Stimulated activated CD4-positive, alpha-beta T cell treated with anti-CD3 and anti-CD28 coated beads, TNF-alpha, amount 100 ng/mL, for 24 hours (primary cell): ENCODE results near the gene GPR146.
"Not testable (repeated sequence)": the region's sequence is repeated elsewhere in the genome, so short reads cannot be mapped to it uniquely, and the experiment has no call there.

Source experiments
- DNase-seq, 3 experiments: peaks; one replicate each; pipeline ENCODE4 v3.0.0-alpha.2; 2020; ENCODE audit warnings: low read depth in 3 of 3

Gene GPR146, protein sequence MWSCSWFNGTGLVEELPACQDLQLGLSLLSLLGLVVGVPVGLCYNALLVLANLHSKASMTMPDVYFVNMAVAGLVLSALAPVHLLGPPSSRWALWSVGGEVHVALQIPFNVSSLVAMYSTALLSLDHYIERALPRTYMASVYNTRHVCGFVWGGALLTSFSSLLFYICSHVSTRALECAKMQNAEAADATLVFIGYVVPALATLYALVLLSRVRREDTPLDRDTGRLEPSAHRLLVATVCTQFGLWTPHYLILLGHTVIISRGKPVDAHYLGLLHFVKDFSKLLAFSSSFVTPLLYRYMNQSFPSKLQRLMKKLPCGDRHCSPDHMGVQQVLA

DNA sequence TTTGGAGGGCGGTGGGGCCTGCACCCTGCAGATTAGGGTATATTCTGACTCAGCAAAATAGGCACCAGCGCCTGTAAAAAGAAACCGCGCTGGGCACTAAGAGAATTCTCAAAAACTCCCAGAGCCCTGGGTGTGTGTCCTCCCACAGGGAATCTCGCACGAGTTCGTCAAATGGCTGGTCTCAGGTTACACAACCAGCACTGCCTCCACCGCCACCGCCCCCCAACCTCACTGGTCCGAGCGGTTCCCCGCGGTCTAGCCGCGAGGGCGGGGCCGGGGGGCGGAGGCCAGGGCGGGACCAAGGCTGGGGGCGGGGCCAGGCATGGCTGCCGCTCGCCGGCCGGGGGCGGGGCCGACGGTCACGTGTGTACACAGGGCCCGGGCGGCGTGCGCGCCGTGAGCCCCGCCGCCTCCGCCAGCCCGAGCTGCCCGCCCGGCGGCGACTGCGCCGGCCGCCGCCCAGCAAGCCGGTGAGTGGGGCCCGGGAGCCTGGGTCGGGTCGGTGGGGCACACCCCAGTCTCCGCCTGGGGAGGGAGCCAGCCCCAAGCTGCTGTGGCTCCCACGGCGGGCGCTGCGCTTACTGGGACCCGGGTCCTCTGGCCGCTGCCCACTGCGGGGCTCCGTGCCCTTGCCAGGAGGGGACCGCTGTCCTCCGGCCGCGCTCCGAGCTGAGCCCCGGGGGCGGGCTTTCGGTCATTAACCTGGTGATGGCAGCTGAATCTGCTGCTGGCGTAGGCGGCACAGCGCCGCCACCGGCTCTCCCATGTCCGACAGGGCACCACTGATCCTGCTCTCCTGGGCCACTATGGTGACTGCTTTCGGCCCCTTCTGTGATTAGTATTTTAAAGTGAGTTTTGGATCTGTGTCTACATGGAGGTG, at the start of gene GPR146:
TSS of gene GPR146 (plus strand) at position 358 of the 880 bp plus-strand sequence. CDS start 12,970 bp downstream, outside the sequence.
- DNase-seq: peak; percentile 83 to 95 (median 87)

DNA sequence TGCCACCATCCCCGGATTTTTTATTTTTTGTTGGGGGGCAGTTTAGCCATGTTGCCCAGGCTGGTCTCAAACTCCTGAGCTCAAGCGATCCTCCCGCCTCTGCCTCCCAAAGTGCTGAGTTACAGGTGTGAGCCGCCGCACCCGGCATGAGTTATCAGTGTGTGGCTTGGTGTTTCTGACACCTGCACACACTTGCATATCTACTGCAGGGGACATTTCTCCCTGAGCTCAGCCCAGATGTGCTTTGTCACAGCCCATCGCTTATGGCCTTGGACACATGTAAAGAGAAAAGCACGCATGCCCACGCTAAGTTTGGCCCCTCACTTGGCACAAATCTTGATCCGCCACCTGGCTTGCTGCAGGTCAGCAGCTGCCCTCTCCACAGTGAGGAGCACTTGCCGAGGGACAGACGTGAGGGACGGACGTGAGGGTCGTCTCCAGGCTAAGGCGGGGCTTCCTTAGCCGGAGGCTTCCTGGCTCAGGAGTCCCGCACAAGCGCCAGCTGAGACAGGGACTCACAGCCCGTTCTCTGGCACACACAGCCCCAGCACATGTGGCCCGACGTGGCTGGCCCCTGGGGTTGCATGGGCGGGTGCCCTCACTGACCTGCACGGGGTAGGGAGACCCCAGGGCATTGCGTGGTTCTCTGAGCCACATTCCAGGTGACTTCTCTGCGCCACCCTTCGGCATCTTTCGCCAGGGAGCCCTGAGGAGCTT, 49.6 kb upstream of the GPR146 start:
- no peak for DNase-seq

DNA sequence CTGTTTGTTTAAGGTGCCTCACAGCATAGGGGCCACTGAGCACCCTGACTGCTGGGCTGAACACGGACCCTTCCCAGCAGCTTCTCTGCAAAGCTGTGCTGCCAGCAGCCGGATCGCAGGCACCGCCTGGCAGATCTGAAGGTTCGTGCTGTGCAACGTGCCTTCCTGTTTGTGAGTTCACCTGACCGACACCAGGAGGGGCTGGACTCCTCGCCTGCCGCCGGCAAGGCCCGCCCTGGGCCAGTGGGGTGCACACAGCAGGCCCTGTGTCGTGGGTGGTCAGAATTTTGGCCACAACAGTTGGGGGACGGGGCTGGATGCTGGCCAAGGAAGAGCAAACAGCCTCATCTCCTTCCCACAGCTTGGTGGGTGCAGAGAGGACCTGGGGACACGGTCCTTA, 48.8 kb upstream of the GPR146 start:
- no peak for DNase-seq

DNA sequence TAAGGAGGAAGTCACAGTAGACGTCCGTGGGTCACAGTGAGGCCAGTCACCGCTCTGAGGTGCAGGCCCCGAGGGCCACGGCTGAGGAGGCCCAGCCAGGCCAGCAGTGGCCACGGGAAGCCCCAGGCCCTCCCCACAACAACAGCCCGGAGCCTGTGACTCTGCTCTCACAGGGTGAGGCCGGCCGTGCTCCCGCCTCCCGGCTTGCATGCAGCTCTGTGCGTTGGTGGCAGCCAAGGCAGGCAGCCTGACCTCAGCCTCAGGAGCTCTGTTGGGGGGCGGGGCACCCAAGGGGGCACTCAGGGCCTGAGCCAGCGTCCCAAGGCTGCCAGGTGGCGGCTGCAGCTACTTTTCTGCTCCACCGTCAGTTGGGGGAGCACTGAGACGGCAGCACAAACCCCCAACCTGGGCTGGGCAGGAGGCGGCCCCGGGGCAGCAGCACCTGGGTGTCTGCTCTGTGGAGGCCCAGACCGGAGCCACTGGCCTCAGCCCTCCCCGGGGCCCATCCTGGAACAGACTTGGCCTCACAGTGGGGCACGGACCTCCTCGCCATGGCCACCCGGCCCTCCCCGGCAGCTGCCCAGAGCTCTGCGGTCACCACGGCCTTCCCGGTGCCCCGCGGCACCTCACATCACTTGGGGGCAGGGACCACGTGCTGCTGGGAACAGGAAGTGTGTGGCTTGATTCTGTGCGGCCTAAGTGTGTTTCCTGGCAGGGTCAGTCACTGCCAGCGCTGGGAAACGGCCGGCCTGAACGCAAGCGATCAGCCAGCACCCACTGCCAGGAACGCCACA, 48.1 kb upstream of the GPR146 start:
- no peak for DNase-seq

DNA sequence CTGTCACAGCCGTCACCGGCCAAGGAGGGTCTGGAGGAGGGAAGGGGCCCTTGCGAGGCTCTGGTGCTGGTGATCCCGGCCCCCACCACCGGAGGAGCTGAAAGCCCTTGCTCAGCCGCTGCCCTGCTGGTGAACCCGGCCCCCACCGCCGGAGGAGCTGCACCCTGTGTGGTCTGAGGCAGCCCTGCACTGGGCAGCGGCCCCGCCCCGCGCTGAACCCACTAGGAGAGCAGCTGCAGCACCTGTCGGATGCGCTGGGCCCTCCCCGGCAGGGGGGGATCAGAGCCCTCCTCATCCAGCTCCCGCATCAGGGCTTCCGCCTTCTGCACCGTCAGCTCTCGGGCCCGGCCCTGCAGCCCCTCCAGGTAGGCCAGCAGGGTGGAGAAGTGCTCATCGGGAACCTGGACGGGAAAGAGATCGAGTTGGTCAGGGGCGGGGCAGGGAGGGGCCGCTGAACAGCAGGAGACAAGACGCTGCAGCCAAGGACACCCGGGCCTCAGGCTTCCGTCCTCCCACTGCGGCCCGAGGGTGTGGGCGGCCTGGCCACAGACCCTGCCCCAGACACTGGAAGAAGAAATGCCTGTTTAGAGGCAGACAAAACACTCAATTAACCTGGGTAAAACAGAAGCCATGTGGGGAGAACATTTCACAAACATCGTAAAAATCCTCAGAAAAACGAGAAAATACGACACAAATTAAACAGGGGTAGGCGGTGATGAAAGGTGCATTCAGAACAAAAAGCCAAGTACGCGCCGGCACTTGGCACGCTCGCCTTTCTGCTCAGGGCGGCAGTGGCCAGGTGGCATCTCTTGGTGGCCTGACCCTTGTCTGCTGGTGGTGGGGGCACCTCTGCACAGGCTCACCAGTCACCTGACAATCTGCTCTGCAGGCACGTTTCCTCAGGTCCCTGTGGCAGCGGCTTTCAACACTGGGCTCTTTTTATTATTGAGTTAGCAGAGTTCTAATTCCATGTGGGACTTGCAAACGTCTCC, 46.6 kb upstream of the GPR146 start:
- no peak for DNase-seq

DNA sequence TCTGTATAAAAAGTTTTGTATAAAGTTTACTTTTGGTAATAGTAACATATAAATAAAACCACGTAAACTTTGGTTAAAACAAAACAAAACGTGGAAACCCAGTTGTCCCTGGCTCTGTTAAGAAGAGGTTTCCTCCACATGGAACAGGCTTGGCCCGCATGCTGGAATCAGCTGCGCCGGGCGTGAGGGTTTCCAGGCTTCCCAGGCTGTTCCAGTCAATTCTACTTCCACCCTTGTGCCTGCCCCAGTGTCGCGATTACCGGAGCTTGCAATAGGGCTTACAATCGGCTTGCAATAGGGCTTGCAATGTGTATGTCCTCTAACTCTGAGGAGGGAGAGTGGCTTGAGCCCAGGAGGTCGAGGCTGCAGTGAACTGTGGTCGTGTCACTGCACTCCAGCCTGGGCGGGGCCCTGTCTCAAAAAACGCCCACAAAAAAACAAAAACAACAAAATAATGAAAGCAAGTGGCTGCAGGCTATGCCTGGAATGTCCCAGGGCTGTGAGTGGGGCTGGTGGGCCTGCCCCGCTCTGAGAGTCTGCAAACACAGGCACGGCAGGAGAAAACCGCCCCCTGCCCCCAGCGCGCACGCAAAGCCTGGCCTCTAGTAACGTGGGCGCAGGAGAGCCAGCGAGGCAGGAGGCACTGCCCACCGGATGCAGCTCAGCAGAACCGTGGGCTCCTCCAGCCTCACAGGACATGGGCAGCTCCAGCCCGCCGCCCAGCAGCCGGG, 45.0 kb upstream of the GPR146 start:
- no peak for DNase-seq

DNA sequence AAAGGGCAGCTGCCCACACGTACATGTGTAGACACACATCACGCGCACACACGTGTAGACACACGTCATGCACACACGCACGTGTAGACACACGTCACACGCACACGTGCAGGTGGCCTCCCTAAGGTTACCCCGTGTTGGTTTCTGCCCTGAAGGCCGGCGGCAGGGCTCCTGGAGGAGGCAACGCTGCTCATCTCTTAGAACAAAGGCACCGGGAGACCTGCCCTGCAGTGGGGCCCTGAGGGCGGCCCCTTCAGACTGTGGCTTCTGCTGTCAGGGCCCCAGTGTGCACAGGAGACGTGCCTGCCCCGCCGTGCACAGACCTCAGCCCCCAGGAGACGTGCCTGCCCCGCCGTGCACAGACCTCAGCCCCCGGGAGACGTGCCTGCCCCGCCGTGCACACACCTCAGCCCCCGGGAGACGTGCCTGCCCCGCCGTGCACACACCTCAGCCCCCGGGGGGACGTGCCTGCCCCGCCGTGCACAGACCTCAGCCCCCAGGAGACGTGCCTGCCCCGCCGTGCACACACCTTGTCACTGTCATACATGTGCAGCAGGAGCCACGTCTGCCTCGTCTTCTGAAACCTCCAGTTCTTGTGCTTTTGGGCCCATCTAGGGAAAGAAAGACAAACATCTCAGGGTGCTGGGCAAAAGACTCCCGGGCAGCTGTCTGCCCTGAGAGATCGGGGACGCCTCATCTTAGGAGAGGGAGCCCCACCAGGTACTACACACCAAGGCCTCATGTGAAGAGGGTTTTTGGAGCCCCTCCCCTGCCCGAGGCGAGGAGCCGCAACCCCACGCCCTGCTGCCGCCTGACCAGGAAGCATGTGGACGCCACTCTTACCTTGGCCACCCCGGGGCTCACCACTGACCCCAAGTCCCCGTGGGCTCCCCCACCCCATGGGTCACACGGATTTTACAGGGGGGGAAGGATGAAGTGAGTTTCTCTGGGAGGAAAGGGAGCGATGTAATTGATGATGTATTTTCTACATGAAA, 44.1 kb upstream of the GPR146 start:
- no peak for DNase-seq

DNA sequence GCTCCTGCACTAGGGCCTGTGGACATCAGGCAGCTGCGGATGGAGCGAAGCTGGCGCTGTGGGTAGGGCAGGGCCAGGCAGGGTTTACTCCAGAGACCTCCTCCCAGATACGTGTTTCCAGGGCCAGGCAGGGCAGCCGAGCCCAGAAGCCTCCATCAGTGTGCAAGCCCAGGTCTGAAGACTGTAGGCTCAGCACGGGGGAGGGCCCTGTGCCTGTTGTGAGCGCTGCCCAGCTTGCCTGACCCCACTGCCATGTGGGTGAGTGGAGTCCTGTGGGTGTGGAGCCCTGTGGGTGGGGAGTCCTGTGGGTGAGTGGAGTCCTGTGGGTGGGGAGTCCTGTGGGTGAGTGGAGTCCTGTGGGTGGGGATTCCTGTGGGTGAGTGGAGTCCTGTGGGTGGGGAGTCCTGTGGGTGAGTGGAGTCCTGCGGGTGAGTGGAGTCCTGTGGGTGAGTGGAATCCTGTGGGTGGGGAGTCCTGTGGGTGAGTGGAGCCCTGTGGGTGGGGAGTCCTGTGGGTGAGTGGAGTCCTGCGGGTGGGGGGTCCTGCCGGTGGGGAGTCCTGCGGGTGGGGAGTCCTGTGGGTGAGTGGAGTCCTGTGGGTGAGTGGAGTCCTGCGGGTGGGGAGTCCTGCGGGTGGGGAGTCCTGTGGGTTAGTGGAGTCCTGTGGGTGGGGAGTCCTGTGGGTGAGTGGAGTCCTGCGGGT, 43.1 kb upstream of the GPR146 start:
- DNase-seq: not testable (repeated sequence)

DNA sequence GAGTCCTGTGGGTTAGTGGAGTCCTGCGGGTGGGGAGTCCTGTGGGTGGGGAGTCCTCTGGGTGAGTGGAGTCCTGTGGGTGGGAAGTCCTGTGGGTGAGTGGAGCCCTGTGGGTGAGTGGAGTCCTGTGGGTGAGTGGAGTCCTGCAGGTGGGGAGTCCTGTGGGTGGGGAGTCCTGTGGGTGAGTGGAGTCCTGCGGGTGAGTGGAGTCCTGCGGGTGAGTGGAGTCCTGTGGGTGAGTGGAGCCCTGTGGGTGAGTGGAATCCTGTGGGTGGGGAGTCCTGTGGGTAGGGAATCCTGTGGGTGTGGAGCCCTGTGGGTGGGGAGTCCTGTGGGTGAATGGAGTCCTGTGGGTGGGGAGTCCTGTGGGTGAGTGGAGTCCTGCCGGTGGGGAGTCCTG, 42.3 kb upstream of the GPR146 start:
- DNase-seq: not testable (repeated sequence)

DNA sequence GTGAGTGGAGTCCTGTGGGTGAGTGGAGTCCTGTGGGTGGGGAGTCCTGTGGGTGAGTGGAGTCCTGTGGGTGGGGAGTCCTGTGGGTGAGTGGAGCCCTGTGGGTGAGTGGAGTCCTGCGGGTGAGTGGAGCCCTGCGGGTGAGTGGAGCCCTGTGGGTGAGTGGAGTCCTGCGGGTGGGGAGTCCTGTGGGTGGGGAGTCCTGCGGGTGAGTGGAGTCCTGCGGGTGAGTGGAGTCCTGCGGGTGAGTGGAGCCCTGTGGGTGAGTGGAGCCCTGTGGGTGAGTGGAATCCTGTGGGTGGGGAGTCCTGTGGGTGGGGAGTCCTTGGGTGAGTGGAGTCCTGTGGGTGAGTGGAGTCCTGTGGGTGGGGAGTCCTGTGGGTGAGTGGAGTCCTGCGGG, 41.9 kb upstream of the GPR146 start:
- not testable (repeated sequence) for DNase-seq

DNA sequence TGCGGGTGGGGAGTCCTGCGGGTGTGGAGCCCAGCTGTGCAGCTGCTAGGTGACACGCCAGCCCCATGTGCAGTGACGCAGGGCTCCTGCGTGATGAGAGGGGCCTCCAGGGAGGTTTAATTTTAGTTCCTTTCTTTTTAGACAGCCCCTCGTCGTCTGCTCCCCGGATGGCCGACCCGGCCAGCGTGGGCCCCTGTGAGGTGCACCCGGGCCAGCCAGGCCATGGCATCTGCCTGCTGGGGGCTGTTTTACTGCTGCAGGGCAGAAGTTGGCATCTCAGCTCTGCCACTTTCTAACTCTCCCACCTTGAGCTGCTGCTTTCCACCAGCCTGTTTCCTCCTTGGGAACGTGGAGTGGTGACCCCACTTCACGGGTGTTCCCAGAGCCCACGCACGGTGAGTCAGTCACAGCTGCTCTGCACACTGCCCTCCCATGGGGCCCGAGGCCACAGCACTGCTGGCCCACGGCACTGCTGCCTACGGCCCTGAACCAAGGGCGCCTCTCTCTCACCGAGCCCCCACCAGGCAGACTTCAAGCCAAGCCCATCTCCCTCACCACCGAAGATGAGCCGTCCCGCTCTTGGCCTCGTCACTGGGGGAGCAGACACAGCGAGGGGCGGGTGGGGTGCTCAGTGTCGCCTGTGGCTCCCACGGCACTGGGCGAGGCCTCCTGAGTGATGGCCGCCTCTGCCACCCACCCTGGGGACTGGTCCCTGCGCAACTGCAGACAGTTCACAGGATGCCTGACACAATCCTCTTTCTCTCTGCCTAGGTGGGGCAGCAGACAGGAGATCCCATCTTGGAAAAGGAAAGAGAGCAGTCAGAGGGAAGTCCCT, 40.1 kb upstream of the GPR146 start:
- no peak for DNase-seq

DNA sequence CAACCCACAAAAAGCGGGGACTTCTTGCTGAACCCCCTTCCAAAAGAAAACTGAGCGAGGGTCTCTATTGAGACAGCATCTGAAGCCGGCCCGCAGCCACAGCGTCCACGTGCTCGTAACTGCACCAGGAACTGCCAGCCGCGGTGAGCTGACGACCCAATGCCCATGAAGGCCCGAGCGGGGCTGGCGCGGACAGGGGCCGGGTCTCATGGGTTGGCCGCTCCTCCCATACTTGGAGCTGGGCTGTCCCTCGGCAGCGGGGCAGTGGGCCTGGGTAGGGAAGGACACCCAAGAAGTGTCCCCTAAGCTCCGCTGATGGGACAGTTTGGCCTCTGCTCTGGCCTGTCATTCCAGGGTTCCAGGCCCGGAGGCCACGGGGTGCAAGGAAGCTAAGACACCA, 39.0 kb upstream of the GPR146 start:
- no peak for DNase-seq

DNA sequence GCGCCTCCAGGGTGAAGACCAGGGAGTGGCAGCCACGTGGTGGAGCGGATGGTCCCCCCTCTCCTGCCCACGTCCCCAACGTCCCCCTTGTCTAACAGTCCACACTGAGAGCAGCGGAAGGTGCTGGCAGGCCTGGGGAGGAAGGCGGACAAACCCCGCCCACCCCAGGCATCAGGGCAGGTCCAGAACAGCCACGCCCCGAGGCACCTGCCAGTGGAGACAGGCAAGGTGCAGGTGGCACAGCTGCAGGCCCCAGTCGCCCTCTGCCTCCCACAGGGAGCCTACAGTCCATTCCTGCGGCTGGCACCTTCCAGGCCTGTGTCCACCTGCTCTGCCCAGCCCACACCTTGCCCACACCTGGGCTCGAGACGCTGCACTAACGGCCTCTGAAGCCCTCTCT, 36.4 kb upstream of the GPR146 start:
- no peak for DNase-seq

DNA sequence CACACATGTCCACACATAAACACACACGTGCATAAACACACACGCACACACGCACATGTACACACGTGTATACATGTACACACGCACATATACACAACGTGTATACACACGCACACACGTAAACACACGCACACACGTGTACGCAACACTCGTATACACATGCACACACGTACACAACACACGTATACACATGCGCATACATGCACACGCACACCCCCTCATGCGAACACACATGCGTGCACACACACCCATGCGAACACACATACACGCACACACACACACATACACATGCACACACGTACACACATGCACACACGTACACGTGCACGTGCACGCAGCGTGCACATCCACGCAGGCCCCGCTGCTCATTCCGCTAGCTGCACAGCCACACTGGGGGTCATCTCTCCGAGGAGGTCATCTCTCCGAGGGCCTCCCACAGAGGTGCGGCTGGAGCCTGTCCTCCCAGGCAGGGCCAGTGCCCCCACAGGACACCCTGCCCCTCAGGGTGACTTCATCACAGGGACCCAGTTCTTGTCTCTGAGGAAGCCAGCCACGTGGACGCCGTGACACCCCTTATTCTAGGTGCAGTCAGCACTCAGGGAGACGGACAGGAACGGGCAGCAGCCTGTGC, 35.5 kb upstream of the GPR146 start:
- DNase-seq: no peak

DNA sequence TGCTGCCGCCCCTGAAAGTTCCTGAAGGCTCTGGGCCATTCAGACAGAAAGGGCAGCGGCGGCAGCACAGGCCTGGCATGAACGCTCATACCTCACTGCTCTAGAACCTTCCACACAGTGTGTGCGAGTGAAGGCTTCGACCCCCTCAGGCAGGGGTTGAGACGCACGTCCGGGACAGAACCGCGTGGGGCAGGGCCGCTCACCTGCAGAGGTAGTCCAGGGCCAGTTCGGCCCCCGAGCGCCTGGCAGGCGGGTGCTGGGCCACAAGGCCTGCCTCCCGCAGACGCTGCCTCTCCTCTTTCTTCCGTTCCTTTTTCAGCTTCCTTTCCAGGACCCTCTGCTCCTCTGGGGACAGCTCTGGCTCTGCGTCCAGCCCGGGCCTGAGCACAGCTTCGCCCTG, 34.6 kb upstream of the GPR146 start:
- no peak for DNase-seq

DNA sequence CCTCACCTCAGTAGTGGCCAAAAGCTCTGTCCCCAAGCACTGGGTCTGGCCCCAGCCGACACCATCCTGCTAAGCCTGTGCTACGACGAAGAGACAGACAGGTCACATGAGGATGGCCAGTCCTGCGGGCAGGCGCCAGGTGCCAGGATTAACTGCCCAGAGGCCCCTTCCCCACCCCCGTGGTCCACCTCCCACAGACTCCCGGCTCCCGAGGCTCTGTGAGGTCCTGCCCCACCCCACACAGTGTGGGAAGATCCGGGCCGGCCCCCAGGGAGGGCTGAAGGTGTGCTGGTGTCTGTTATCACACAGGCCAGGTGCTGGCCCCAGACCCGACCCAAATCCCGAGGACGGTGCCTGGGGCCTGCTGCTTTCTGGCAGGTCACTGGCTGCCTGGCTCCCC, 34.1 kb upstream of the GPR146 start:
- DNase-seq: no peak
